Measurements from ENCODE around the gene USP5.
"Not testable (repeated sequence)": the region's sequence is repeated elsewhere in the genome, so short reads cannot be mapped to it uniquely, and the experiment has no call there.

Gene USP5

GRCh38 chr12:6866920-6867412, 15.0 kb downstream of the USP5 start:
- DNase-seq = peak in 1 of 2 experiments; percentile 49

- DNase-seq = peak in 1 of 2 experiments; percentile 84
Observed at GRCh38 chr12:6867413-6868210, 15.7 kb downstream of the USP5 start, which contains the start of gene TPI1. Gene TPI1 (plus strand): TSS chr12:6867531. CDS start chr12:6867567, 36 bp downstream.

GRCh38 chr12:6868211-6869048, 16.5 kb downstream of the USP5 start:
- no peak for DNase-seq

DNA sequence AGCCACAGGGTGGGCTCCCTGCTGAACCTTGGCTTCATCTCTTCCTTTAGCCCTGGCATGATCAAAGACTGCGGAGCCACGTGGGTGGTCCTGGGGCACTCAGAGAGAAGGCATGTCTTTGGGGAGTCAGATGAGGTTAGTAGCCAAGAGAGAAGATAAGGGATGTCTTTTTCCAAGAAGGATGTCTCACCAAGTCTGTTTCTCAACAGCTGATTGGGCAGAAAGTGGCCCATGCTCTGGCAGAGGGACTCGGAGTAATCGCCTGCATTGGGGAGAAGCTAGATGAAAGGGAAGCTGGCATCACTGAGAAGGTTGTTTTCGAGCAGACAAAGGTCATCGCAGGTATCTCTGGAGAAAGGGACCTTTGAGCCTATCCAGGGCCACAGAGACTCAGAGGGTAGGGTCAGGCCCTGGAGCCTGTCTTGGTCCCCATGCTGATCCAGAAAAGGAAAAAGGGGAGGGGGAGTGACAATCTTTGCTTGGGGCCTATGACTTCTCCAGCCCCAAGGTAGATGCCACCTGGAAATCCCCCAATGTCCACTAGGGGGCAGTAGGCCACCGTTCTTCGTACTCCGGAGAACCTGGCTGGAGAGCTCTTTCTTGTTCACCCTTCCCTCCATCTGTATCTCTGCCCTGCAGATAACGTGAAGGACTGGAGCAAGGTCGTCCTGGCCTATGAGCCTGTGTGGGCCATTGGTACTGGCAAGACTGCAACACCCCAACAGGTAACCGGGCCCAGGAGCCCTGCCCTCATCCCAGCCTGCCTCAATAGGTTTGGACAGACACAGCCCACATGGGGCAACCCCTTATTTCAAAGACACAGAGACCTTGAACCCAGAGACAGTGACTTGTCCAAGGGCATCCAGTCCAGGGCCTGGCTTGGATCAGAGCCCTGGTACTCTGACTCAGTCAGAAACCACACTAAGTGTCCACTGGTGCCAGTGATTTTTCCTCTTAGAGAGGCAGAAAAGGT, 17.4 kb downstream of the USP5 start:
- DNase-seq = peak; percentile 80 to 90

GRCh38 chr12:6870304-6870703, 18.4 kb downstream of the USP5 start:
- not testable (repeated sequence) for DNase-seq

GRCh38 chr12:6871052-6871957, 19.4 kb downstream of the USP5 start:
- DNase-seq = peak in 1 of 2 experiments; percentile 24

DNA sequence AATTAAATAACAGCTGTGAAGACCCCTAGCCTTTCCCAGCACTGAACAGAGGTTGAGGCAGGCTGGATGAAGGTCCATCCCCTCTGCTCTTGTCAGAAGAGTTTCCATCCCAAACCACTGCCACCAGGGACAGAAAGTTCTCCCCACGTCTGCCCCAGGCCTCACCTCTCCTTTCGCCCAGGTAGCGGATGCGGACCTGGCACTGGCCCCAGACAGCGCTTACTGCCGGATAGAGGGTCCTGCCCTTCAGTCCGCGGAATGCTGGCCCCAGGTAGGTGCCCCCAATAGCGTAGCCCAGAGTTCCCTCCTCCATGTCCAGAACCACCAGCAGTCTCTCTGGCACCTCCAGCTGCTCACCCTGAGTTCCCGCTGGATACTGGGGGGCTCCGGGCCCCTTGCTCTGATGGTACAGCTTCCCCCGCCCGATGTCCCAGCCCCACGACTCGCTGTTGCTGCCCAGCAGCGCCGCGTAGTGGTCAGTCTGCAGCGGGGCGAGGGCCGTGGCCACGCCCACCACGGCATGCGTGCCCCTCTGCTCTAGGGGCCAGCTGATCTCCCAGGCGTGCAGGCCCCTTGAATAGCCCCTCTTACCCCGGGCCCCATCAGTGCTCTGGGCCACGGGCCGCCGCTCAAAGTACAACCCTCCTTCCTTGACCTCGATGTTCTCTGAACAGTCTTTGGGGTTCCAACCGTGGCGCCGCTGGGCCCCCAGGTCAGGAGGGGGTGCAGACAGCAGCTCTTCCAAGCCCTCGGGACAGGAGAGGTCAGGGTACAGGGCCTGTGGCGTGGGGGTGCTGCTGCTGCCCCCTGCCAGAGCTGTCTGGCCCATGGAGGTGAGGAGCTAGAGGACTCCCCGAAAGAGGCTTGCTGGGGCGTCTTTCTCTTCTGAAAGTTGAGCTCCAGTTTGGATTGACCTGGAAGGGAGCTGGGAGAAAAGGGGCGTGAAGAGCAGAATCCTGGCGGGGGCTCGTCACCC, 20.4 kb downstream of the USP5 start:
- peak; percentile 43 to 82 for DNase-seq

- DNase-seq = peak; percentile 90 to 99
Observed at GRCh38 chr12:6873094-6874014, 21.4 kb downstream of the USP5 start, which contains the start of gene SPSB2. Gene SPSB2 (minus strand): TSS chr12:6873303. CDS start chr12:6872901, 402 bp downstream.

- not testable (repeated sequence) for DNase-seq
Observed at GRCh38 chr12:6874015-6874368, 22.0 kb downstream of the USP5 start.

DNA sequence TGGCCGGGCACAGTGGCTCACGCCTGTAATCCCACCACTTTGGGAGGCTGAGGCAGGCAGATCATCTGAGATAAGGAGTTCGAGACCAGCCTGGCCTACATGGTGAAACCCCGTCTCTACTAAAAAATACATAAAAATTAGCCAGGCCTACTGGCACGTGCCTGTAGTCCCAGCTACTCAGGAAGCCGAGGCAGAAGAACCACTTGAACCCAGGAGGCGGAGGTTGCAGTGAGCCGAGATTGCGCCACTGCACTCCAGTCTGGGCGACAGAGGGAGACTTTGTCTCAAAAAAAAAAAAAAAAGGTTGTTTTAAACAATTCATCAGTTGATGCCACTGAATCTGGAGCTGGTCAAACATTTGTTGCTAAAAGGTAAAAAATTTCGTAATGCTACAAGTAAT, 27.9 kb downstream of the USP5 start:
- DNase-seq = not testable (repeated sequence)

GRCh38 chr12:6883252-6883651, 31.3 kb downstream of the USP5 start:
- no peak for DNase-seq

DNA sequence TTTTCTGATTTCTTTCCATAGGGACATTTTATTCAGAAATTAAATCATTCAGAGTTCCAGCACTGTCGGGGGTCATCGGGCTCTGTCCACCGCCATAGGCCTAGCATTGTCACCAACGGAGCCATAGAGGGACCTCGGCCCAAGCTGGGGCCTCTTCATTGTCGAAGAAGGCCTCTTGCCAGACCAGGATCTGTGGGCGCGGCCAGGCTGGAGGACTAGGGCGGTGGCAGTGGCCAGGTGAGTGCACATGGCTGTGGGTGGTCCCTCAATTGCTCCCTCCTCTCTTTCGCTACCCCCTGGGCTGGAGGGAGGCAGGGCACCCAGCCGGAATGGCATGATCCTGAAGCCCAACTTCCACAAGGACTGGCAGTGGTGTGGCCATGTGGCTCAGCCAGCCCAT, 31.7 kb downstream of the USP5 start:
- no peak for DNase-seq

DNA sequence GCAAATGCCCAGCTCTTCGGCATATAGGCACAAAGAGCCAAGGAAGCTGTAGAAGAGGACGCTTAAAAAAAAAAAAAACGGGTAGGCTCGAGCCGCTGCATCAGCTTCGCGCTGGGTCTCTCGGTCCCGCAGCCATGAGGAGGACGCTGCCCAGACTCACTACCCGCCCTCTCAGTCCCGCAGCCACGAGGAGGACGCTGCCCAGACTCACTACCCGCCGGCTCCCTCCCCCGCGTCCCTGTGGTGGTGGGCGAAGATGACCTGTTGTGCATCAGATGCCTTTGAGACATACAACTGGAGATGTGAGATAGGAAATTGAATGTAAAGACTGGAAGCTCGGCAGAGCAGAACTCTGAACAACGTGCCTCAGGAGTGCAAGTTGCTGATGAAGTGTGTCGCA, 32.6 kb downstream of the USP5 start:
- DNase-seq = no peak

- not testable (repeated sequence) for DNase-seq
Observed at GRCh38 chr12:6886206-6886999, 34.5 kb downstream of the USP5 start.

- DNase-seq = no peak
Observed at GRCh38 chr12:6887460-6887859, 35.5 kb downstream of the USP5 start.

DNA sequence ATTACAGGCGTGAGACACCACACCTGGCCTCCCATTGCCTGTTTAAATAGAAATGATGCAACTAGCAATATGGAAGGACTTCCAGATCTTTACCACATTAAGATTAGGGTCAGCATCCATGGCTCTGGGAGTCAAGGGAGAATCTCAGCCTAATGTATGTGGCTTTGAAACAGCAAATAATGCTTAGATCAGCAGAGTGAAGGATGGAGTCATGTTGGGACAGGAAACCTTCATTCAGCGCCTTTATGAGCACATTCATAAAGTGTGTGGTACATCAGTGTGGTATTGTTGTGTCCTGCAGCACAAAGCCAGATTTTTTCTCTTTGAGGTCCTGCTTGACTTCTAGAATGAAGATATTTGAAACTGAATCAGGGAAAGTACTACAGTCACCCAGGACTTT, 36.4 kb downstream of the USP5 start:
- no peak for DNase-seq

- not testable (repeated sequence) for DNase-seq
Observed at GRCh38 chr12:6888794-6889193, 36.8 kb downstream of the USP5 start.

Measured in NCI-H526 (cell line).